ENCODE data around the gene SF1. TPM values are rescaled to one million over a fixed set of nuclear protein-coding genes. Genes with fewer than 3 reads are reported as not detected.

The SF1 gene
- total RNA-seq, 4 donors from 2014 or later, result 270 to 559 (median 373) TPM

DNA sequence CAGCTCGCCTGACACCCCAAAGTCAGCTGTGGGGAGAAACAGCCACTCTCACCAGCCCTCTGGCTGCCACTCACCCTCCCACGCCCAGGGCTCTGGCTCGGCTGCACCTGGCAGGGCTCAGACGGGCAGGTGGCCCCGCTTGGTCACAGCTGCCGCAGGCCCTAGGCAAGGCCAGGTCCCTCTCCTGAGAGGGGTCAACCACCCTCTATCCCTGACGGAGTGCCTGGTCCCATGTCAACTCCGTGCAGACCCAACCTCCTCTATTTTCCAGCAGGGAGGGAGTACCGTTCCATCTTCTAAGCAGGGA, 22.8 kb upstream of the SF1 start:
- WGBS, result 62% methylated on average over 5 of the region's 9 CpGs
- Histone ChIP-seq H3K9me3 (no peaks in the 10 kb centered on the region), H3K4me3 (no peak overlapping the region), H3K27me3 (no peaks in the 10 kb centered on the region), H3K27ac (no peak overlapping the region), H3K4me1 (peaks cover 26% of the 10 kb centered on the region), H3K36me3 (peaks cover 15% of the 10 kb centered on the region)
- DNase-seq (ENCODE audit: low spot score in 2 of 2), result no peak
- TF ChIP-seq, protein P1, sequence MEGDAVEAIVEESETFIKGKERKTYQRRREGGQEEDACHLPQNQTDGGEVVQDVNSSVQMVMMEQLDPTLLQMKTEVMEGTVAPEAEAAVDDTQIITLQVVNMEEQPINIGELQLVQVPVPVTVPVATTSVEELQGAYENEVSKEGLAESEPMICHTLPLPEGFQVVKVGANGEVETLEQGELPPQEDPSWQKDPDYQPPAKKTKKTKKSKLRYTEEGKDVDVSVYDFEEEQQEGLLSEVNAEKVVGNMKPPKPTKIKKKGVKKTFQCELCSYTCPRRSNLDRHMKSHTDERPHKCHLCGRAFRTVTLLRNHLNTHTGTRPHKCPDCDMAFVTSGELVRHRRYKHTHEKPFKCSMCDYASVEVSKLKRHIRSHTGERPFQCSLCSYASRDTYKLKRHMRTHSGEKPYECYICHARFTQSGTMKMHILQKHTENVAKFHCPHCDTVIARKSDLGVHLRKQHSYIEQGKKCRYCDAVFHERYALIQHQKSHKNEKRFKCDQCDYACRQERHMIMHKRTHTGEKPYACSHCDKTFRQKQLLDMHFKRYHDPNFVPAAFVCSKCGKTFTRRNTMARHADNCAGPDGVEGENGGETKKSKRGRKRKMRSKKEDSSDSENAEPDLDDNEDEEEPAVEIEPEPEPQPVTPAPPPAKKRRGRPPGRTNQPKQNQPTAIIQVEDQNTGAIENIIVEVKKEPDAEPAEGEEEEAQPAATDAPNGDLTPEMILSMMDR (IDR thresholded peaks at IDR 0.05), result no peak
- TF ChIP-seq POLR2AphosphoS5 (IDR thresholded peaks at IDR 0.05) (no peak), EP300 (IDR thresholded peaks at IDR 0.05) (no peak), POLR2A (IDR thresholded peaks at IDR 0.05) (no peak)

GRCh38 chr11:64800303-64801157, 22.2 kb upstream of the SF1 start:
- DNase-seq (ENCODE audit: low spot score in 2 of 2), result no peak
- no peak overlapping the region for H3K27ac ChIP-seq
- whole genome bisulfite sequencing, result 79% methylated on average over 12 of the region's 26 CpGs

GRCh38 chr11:64799623-64800302, 21.4 kb upstream of the SF1 start:
- no peaks in the 10 kb centered on the region for H3K9me3 ChIP-seq
- peaks cover 26% of the 10 kb centered on the region for H3K4me1 ChIP-seq
- 73% methylated on average over 10 of the region's 14 CpGs for WGBS
- H3K27me3 ChIP-seq, result no peaks in the 10 kb centered on the region
- no peak overlapping the region for H3K27ac ChIP-seq
- TF ChIP-seq POLR2AphosphoS5 (IDR thresholded peaks at IDR 0.05) (no peak), POLR2A (IDR thresholded peaks at IDR 0.05) (no peak), EP300 (IDR thresholded peaks at IDR 0.05) (no peak)
- TF ChIP-seq, protein P1 (IDR thresholded peaks at IDR 0.05), result no peak
- no peak for DNase-seq (ENCODE audit: low spot score in 2 of 2)
- no peak overlapping the region for H3K4me3 ChIP-seq
- H3K36me3 ChIP-seq, result peaks cover 13% of the 10 kb centered on the region

More at GRCh38 chr11:64800303-64801157, 22.2 kb upstream of the SF1 start:
- Histone ChIP-seq H3K4me3 (no peak overlapping the region), H3K27me3 (no peaks in the 10 kb centered on the region), H3K36me3 (peaks cover 13% of the 10 kb centered on the region), H3K4me1 (peaks cover 26% of the 10 kb centered on the region), H3K9me3 (no peaks in the 10 kb centered on the region)
- TF ChIP-seq EP300 (IDR thresholded peaks at IDR 0.05), result no peak
- TF ChIP-seq POLR2AphosphoS5 (IDR thresholded peaks at IDR 0.05), result no peak
- TF ChIP-seq, protein P1 (IDR thresholded peaks at IDR 0.05), result no peak
- TF ChIP-seq POLR2A (IDR thresholded peaks at IDR 0.05), result no peak

DNA sequence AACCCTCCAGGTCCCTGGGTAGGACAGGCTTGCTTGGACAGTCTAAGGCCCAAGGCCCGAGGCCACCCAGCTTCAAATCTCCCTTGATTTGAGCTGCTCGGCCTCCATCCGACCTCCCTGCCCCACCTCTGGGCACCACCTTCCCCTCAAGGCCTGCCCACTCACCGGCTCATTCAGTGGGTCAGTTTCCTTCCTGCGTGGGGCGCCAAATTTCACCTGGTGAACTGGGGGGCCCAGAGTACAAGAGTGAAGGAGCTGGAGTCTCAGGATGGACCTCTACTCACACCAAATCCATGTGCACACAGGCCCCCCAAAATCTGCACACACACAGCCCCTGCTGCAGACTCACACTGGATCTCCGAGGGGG, 20.9 kb upstream of the SF1 start:
- Histone ChIP-seq H3K27ac (no peak overlapping the region), H3K27me3 (no peaks in the 10 kb centered on the region), H3K36me3 (peaks cover 13% of the 10 kb centered on the region), H3K4me3 (no peak overlapping the region), H3K4me1 (peaks cover 23% of the 10 kb centered on the region), H3K9me3 (no peaks in the 10 kb centered on the region)
- WGBS, result 79% methylated on average over 5 of the region's 7 CpGs
- no peak for DNase-seq (ENCODE audit: low spot score in 2 of 2)
- TF ChIP-seq POLR2A (IDR thresholded peaks at IDR 0.05) (no peak), POLR2AphosphoS5 (IDR thresholded peaks at IDR 0.05) (no peak), EP300 (IDR thresholded peaks at IDR 0.05) (no peak)
- TF ChIP-seq, protein P1 (IDR thresholded peaks at IDR 0.05), result no peak
